ENCODE measurements around the gene UPF3B.

UPF3B gene

GRCh38 chrX:119885554-119886428 lies 33.0 kb upstream of the UPF3B start:
- no peak overlapping the region for H3K4me3 ChIP-seq (ENCODE audit: low read depth, low read length)
- no peak for TF ChIP-seq CTCF (IDR thresholded peaks at IDR 0.05; ENCODE audit: low read depth, low read length)

DNA sequence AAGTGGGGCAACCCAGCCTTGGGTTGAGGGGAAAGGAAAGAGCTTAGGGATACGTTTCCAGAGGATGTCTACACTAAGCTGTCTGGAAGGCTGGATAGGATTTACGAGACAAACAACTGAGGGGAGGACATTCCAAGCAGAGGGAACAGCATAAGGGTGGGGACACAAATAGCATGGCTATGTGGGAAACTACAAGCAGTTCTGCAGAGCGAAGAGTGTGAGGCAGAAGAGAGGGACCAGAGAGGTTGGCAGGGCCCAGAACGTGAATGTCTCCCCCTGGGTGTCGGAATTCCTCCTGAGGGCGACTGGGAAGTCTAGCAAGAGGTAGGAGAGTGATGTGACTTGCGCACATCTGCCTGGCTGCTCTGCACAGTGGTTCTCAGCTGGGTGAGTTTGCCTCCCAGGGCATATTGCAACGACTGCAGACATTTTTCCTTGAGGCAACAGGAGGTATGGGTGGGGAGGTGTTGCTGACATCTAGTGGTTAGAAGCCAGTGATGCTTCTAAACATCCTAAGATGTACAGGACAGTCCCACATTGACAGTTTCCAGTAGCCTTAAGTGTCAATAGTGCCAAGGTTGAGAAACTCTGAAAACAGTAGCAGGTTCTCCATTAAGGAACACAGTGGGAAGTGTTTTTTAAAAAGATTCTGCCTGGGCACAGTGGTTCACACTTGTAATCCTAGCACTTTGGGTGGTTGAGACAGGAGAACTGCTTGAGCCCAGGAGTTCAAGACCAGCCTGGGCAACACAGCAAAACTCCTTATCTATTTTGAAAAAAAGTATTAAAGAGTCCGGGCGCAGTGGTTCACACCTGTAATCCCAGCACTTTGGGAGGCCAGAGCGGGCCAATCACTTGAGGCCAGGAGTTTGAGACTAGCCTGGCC lies 28.0 kb upstream of the UPF3B start:
- peak; percentile 67 for TF ChIP-seq CTCF (IDR thresholded peaks at IDR 0.05; ENCODE audit: low read depth, low read length)
- no peak overlapping the region for H3K4me3 ChIP-seq (ENCODE audit: low read depth, low read length)

GRCh38 chrX:119880076-119880475 lies 27.3 kb upstream of the UPF3B start:
- TF ChIP-seq CTCF (IDR thresholded peaks at IDR 0.05; ENCODE audit: low read depth, low read length), result no peak
- H3K4me3 ChIP-seq (ENCODE audit: low read depth, low read length), result no peak overlapping the region

DNA sequence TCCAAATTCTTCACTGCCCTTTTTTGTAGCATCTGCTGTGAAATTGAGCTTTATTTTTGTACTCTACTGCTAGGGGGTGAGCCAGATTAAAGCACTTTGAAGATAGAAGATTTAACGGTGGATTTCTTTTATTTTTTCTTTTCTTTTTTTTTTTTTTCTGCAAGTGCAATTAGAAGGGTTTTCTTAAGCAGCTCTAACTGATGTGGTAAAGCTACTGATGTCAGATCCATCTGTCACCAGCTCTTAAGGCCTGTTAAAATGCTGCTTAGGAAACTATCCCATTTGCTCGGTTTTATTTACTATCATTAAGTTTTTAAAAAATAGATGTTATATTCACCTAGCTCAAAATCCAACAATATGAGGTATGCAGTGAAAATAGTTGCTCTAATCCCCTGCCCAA lies 26.0 kb upstream of the UPF3B start:
- no peak for TF ChIP-seq CTCF (IDR thresholded peaks at IDR 0.05; ENCODE audit: low read depth, low read length)
- no peak overlapping the region for H3K4me3 ChIP-seq (ENCODE audit: low read depth, low read length)

- TF ChIP-seq CTCF (IDR thresholded peaks at IDR 0.05; ENCODE audit: low read depth, low read length), result no peak
- peak within 1 kb of the TSS; percentile 77 for H3K4me3 ChIP-seq (ENCODE audit: low read depth, low read length)
Observed at GRCh38 chrX:119871599-119872395, 19.0 kb upstream of the UPF3B start, which contains the start of the genes NDUFA1 and RNF113A. TSS of gene NDUFA1 (plus strand) at chrX:119871832. CDS start at chrX:119871912, 80 bp downstream. TSS of gene RNF113A (minus strand) at chrX:119871733. CDS start at chrX:119871613, 120 bp downstream.

DNA sequence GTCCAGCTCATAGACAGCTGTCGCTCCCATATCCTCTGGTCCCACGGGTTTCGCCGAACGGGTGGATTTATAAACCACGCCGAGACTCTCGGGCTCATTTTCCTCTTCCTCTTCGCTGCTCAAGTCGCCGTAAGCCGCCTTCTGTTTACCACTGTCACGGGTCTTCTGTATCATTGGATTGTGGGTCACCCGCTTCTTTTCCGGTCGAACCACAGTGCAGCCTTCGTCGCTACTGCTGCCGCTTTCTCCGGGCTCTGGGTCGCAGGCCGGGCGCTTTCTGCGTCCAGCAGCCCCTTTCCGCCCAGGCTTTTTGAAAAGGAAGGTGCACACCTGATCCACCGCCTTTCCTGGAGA lies 18.5 kb upstream of the UPF3B start:
- H3K4me3 ChIP-seq (ENCODE audit: low read depth, low read length), result peak overlapping the region; percentile 77
- TF ChIP-seq CTCF (IDR thresholded peaks at IDR 0.05; ENCODE audit: low read depth, low read length), result no peak
